ENCODE results near the gene ERBB2.
A peak's percentile ranks its signal among the peaks of the same experiment; 100 is the strongest.
"Not testable (repeated sequence)": the region's sequence is repeated elsewhere in the genome, so short reads cannot be mapped to it uniquely, and the experiment has no call there.

ERBB2 gene

GRCh38 chr17:39748444-39749034 is 48.7 kb downstream of the ERBB2 start:
- DNase-seq, result not testable (repeated sequence)

- DNase-seq, result no peak
Measured at GRCh38 chr17:39750131-39751015, 50.5 kb downstream of the ERBB2 start.

GRCh38 chr17:39751016-39751543 is 51.2 kb downstream of the ERBB2 start:
- DNase-seq, result no peak

GRCh38 chr17:39751637-39752036 is 51.8 kb downstream of the ERBB2 start:
- DNase-seq, result no peak

- DNase-seq, result no peak
Measured at GRCh38 chr17:39752241-39752881, 52.5 kb downstream of the ERBB2 start.

GRCh38 chr17:39753514-39754160 is 53.8 kb downstream of the ERBB2 start:
- peak; percentile 79 for DNase-seq

- DNase-seq, result peak; percentile 98
Measured at GRCh38 chr17:39754161-39754957, 54.5 kb downstream of the ERBB2 start.

- no peak for DNase-seq
Measured at GRCh38 chr17:39754958-39755553, 55.2 kb downstream of the ERBB2 start.

- DNase-seq, result peak; percentile 78
Measured at GRCh38 chr17:39755554-39756379, 55.9 kb downstream of the ERBB2 start.

- peak; percentile 6 for DNase-seq
Measured at GRCh38 chr17:39756380-39757079, 56.7 kb downstream of the ERBB2 start.

- DNase-seq, result peak; percentile 9
Measured at GRCh38 chr17:39757176-39757662, 57.4 kb downstream of the ERBB2 start.

GRCh38 chr17:39757931-39758873 is 58.3 kb downstream of the ERBB2 start:
- DNase-seq, result peak; percentile 74

- no peak for DNase-seq
Measured at GRCh38 chr17:39759204-39759603, 59.3 kb downstream of the ERBB2 start.

GRCh38 chr17:39761861-39762496 is 62.1 kb downstream of the ERBB2 start:
- no peak for DNase-seq

GRCh38 chr17:39763051-39763820 is 63.4 kb downstream of the ERBB2 start:
- DNase-seq, result no peak

GRCh38 chr17:39764171-39764570 is 64.3 kb downstream of the ERBB2 start:
- not testable (repeated sequence) for DNase-seq

GRCh38 chr17:39765175-39765574 is 65.3 kb downstream of the ERBB2 start:
- DNase-seq, result no peak
